ENCODE measurements around the gene CHCHD10. TPM values are rescaled to one million over a fixed set of nuclear protein-coding genes. Genes with fewer than 3 reads are reported as not detected.

The CHCHD10 gene
- total and polyA plus RNA-seq, 10 of the 15 experiments (the other 5 are each of a cell fraction or from before 2014, with no cell fraction given) = 13.2 to 241 (median 128) TPM

DNA sequence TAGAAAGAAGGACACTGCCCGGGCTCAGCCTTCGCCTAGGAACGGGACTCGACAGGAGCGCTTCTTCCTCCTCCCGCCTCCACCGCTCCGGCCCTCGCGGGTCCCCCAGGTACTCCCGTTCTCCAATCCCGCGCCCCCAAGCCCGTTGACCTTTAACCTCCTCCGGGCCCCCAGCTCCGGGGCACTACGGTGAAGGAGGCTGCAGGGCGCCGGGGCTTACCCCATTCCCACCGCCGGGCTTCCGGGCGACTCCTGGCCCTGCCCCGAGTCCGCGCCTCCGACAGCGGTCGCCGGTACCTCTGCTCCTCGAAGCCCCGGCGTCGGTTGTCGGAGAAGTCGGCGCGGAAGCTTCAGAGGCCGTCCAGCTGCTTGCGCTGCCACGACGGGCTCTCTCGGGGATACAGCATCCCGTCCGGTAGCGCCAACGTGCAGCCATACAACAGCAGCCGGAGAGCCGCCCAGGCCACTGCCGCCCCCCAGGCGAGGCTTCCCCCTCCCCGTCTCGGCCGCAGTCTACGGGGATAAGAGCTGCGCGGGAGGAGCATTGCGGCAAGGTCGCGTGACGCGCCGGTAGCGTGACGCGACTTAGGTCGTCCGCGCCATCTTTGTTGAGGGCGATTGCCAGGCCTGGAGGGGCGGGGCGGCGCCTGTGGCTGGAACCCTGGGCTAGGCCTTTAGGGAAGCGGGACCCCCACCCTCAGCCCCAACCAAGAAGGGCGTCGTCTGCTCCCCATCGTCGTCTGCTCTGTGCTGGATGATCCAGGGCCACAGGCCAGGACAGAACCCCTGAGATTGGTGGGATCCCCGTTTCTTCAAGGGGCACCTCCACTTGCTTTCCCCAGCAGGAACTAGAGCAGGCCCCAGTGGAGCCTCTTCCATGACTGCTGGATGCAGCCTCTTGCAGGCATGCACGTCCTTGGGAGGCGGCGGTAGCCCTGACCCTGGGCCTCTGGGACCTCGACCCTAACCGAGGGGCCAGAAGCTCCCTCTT, 50.7 kb downstream of the CHCHD10 start (continued):
- TF ChIP-seq, protein P1, sequence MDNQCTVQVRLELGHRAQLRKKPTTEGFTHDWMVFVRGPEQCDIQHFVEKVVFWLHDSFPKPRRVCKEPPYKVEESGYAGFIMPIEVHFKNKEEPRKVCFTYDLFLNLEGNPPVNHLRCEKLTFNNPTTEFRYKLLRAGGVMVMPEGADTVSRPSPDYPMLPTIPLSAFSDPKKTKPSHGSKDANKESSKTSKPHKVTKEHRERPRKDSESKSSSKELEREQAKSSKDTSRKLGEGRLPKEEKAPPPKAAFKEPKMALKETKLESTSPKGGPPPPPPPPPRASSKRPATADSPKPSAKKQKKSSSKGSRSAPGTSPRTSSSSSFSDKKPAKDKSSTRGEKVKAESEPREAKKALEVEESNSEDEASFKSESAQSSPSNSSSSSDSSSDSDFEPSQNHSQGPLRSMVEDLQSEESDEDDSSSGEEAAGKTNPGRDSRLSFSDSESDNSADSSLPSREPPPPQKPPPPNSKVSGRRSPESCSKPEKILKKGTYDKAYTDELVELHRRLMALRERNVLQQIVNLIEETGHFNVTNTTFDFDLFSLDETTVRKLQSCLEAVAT (IDR thresholded peaks at IDR 0.05) = peak; percentile 63; the same call in 1 of the 2 replicates
- TF ChIP-seq SP1 (IDR thresholded peaks at IDR 0.05; ENCODE audit: low read depth, low read length) (peak; percentile 67), BMI1 (IDR thresholded peaks at IDR 0.05; ENCODE audit: borderline replicate concordance) (no peak), TCF7 (IDR thresholded peaks at IDR 0.05; ENCODE audit: borderline replicate concordance) (no peak), SIN3A (IDR thresholded peaks at IDR 0.05; ENCODE audit: low read depth, low read length) (peak; percentile 65; the same call in 1 of the 2 replicates), POLR2AphosphoS2 (IDR thresholded peaks at IDR 0.05; ENCODE audit: low read depth, low read length) (peak; percentile 88), HCFC1 (IDR thresholded peaks at IDR 0.05; ENCODE audit: low read length) (peak; percentile 93), TBL1XR1 (IDR thresholded peaks at IDR 0.05; ENCODE audit: low read depth, low read length) (peak; percentile 46; the same call in 1 of the 2 replicates), POLR2AphosphoS5 (IDR thresholded peaks at IDR 0.05; ENCODE audit: low read length) (peak; percentile 86), STAT1 (conservative IDR thresholded peaks at IDR 0.05) (peak; percentile 87)
- TF ChIP-seq, protein P2, sequence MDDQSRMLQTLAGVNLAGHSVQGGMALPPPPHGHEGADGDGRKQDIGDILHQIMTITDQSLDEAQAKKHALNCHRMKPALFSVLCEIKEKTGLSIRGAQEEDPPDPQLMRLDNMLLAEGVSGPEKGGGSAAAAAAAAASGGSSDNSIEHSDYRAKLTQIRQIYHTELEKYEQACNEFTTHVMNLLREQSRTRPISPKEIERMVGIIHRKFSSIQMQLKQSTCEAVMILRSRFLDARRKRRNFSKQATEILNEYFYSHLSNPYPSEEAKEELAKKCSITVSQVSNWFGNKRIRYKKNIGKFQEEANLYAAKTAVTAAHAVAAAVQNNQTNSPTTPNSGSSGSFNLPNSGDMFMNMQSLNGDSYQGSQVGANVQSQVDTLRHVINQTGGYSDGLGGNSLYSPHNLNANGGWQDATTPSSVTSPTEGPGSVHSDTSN (IDR thresholded peaks at IDR 0.05; ENCODE audit: insufficient replicate concordance, low read depth, low read length) = no peak
- TF ChIP-seq, protein P3, sequence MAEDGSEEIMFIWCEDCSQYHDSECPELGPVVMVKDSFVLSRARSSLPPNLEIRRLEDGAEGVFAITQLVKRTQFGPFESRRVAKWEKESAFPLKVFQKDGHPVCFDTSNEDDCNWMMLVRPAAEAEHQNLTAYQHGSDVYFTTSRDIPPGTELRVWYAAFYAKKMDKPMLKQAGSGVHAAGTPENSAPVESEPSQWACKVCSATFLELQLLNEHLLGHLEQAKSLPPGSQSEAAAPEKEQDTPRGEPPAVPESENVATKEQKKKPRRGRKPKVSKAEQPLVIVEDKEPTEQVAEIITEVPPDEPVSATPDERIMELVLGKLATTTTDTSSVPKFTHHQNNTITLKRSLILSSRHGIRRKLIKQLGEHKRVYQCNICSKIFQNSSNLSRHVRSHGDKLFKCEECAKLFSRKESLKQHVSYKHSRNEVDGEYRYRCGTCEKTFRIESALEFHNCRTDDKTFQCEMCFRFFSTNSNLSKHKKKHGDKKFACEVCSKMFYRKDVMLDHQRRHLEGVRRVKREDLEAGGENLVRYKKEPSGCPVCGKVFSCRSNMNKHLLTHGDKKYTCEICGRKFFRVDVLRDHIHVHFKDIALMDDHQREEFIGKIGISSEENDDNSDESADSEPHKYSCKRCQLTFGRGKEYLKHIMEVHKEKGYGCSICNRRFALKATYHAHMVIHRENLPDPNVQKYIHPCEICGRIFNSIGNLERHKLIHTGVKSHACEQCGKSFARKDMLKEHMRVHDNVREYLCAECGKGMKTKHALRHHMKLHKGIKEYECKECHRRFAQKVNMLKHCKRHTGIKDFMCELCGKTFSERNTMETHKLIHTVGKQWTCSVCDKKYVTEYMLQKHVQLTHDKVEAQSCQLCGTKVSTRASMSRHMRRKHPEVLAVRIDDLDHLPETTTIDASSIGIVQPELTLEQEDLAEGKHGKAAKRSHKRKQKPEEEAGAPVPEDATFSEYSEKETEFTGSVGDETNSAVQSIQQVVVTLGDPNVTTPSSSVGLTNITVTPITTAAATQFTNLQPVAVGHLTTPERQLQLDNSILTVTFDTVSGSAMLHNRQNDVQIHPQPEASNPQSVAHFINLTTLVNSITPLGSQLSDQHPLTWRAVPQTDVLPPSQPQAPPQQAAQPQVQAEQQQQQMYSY (CRISPR knock-in tag; IDR thresholded peaks at IDR 0.05) = no peak
- TF ChIP-seq, protein P4, sequence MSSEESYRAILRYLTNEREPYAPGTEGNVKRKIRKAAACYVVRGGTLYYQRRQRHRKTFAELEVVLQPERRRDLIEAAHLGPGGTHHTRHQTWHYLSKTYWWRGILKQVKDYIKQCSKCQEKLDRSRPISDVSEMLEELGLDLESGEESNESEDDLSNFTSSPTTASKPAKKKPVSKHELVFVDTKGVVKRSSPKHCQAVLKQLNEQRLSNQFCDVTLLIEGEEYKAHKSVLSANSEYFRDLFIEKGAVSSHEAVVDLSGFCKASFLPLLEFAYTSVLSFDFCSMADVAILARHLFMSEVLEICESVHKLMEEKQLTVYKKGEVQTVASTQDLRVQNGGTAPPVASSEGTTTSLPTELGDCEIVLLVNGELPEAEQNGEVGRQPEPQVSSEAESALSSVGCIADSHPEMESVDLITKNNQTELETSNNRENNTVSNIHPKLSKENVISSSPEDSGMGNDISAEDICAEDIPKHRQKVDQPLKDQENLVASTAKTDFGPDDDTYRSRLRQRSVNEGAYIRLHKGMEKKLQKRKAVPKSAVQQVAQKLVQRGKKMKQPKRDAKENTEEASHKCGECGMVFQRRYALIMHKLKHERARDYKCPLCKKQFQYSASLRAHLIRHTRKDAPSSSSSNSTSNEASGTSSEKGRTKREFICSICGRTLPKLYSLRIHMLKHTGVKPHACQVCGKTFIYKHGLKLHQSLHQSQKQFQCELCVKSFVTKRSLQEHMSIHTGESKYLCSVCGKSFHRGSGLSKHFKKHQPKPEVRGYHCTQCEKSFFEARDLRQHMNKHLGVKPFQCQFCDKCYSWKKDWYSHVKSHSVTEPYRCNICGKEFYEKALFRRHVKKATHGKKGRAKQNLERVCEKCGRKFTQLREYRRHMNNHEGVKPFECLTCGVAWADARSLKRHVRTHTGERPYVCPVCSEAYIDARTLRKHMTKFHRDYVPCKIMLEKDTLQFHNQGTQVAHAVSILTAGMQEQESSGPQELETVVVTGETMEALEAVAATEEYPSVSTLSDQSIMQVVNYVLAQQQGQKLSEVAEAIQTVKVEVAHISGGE (CRISPR knock-in tag; IDR thresholded peaks at IDR 0.05) = no peak
- TF ChIP-seq, protein P5, sequence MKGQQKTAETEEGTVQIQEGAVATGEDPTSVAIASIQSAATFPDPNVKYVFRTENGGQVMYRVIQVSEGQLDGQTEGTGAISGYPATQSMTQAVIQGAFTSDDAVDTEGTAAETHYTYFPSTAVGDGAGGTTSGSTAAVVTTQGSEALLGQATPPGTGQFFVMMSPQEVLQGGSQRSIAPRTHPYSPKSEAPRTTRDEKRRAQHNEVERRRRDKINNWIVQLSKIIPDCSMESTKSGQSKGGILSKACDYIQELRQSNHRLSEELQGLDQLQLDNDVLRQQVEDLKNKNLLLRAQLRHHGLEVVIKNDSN (IDR thresholded peaks at IDR 0.05; ENCODE audit: borderline replicate concordance, extremely low read length, insufficient read depth, low read depth, low read length) = peak; percentile 95
- TF ChIP-seq, protein P6, sequence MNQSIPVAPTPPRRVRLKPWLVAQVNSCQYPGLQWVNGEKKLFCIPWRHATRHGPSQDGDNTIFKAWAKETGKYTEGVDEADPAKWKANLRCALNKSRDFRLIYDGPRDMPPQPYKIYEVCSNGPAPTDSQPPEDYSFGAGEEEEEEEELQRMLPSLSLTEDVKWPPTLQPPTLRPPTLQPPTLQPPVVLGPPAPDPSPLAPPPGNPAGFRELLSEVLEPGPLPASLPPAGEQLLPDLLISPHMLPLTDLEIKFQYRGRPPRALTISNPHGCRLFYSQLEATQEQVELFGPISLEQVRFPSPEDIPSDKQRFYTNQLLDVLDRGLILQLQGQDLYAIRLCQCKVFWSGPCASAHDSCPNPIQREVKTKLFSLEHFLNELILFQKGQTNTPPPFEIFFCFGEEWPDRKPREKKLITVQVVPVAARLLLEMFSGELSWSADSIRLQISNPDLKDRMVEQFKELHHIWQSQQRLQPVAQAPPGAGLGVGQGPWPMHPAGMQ (IDR thresholded peaks at IDR 0.05; ENCODE audit: borderline replicate concordance) = no peak

All from GM12878 (cell line).